Measurements from ENCODE around the gene RNF144A. TPM values are rescaled to one million over a fixed set of nuclear protein-coding genes. Genes with fewer than 3 reads are reported as not detected.

Gene RNF144A
- total RNA-seq, 2 experiments from 2014 or later = 21.4 to 22.7 TPM

GRCh38 chr2:6955511-6956136 lies 38.4 kb downstream of the RNF144A start:
- H3K27ac Mint-ChIP-seq = no peak overlapping the region
- POLR2A ChIA-PET = no interaction called here
- no peak for DNase-seq
- no peaks in the 10 kb centered on the region for H3K9me3 Mint-ChIP-seq
- H3K36me3 Mint-ChIP-seq = no peaks in the 10 kb centered on the region
- CTCF ChIA-PET = interaction anchor here (0.7 kb wide), 1 partner anchor 59 kb away, joined by 3 read pairs; no protein-coding TSS in a partner anchor
- no peaks in the 10 kb centered on the region for H3K27me3 Mint-ChIP-seq
- no peak overlapping the region for H3K4me3 Mint-ChIP-seq
- H3K4me1 Mint-ChIP-seq (ENCODE audit: low read depth) = peaks cover 22% of the 10 kb centered on the region
- intact Hi-C loops (cut with micrococcal nuclease) = no loop called here

GRCh38 chr2:6956566-6956965 lies 39.4 kb downstream of the RNF144A start:
- CTCF ChIA-PET = no interaction called here
- Mint-ChIP-seq H3K9me3 (no peaks in the 10 kb centered on the region), H3K4me1 (ENCODE audit: low read depth) (peaks cover 18% of the 10 kb centered on the region), H3K27me3 (no peaks in the 10 kb centered on the region), H3K27ac (no peak overlapping the region), H3K4me3 (no peak overlapping the region), H3K36me3 (no peaks in the 10 kb centered on the region)
- POLR2A ChIA-PET = no interaction called here
- intact Hi-C loops (cut with micrococcal nuclease) = no loop called here
- DNase-seq = no peak

- no peaks in the 10 kb centered on the region for H3K9me3 Mint-ChIP-seq
- H3K27me3 Mint-ChIP-seq = no peaks in the 10 kb centered on the region
- peaks cover 17% of the 10 kb centered on the region for H3K4me1 Mint-ChIP-seq (ENCODE audit: low read depth)
- no peaks in the 10 kb centered on the region for H3K36me3 Mint-ChIP-seq
- ChIA-PET CTCF (interaction anchor here (0.6 to 0.9 kb wide), 2 partner anchors 39 to 60 kb away, joined by 3 to 4 read pairs; no protein-coding TSS in a partner anchor), POLR2A (no interaction called here)
- no peak overlapping the region for H3K4me3 Mint-ChIP-seq
- DNase-seq = no peak
- H3K27ac Mint-ChIP-seq = no peak overlapping the region
- intact Hi-C loops (cut with micrococcal nuclease) = no loop called here
Observed at GRCh38 chr2:6957031-6957714, 40.0 kb downstream of the RNF144A start.

DNA sequence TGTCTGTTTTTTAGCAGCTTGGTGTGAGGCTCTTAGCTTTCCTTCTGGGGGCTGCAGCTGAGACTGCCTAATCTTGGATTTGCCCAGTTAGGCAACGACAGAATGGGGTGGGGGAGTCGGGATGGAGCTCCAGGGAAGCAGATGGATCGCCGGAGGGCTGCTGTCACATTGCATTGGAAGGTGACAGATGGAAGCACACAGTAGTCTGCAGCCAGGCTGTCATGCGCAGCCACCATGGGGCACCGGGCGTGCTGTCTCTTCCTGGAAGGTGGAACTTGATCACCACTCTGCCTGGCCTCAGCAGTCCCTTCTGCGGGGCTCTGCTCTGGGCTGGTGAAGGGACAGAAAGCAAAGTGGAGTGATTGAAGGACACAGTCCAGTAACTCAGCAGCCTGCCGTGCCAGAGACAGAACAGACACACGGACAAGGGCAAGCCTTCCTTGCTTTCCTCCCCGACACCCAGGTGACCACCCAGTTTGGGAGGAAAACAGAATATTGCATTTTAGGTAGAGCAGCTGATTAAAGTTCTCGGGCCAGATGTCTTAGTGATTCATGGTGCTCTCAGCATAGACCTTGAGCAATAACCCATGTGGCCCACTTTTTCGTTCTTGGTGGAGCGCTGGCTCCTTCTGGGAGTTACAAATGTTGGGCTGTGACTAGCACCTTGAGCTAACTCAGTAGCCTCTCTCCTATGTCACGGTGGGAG lies 40.9 kb downstream of the RNF144A start:
- intact Hi-C loops (cut with micrococcal nuclease) = no loop called here
- peaks cover under 1% of the 10 kb centered on the region for H3K36me3 Mint-ChIP-seq
- peaks cover 17% of the 10 kb centered on the region for H3K4me1 Mint-ChIP-seq (ENCODE audit: low read depth)
- no peak for DNase-seq
- no peaks in the 10 kb centered on the region for H3K9me3 Mint-ChIP-seq
- H3K4me3 Mint-ChIP-seq = no peak overlapping the region
- no peak overlapping the region for H3K27ac Mint-ChIP-seq
- POLR2A ChIA-PET = no interaction called here
- no peaks in the 10 kb centered on the region for H3K27me3 Mint-ChIP-seq
- CTCF ChIA-PET = interaction anchor here (0.9 kb wide), 1 partner anchor 61 kb away, joined by 3 read pairs; no protein-coding TSS in a partner anchor

GRCh38 chr2:6958616-6959235 lies 41.5 kb downstream of the RNF144A start:
- H3K36me3 Mint-ChIP-seq = peaks cover 7% of the 10 kb centered on the region
- H3K9me3 Mint-ChIP-seq = no peaks in the 10 kb centered on the region
- no peak overlapping the region for H3K4me3 Mint-ChIP-seq
- H3K27ac Mint-ChIP-seq = no peak overlapping the region
- ChIA-PET POLR2A (no interaction called here), CTCF (no interaction called here)
- peaks cover 17% of the 10 kb centered on the region for H3K4me1 Mint-ChIP-seq (ENCODE audit: low read depth)
- intact Hi-C loops (cut with micrococcal nuclease) = no loop called here
- no peak for DNase-seq
- H3K27me3 Mint-ChIP-seq = no peaks in the 10 kb centered on the region

GRCh38 chr2:6959751-6960150 lies 42.5 kb downstream of the RNF144A start:
- Mint-ChIP-seq H3K9me3 (no peaks in the 10 kb centered on the region), H3K4me3 (no peak overlapping the region), H3K36me3 (peaks cover 10% of the 10 kb centered on the region), H3K27me3 (no peaks in the 10 kb centered on the region), H3K27ac (no peak overlapping the region), H3K4me1 (ENCODE audit: low read depth) (peaks cover 17% of the 10 kb centered on the region)
- no peak for DNase-seq
- POLR2A ChIA-PET = no interaction called here
- CTCF ChIA-PET = no interaction called here
- intact Hi-C loops (cut with micrococcal nuclease) = no loop called here

DNA sequence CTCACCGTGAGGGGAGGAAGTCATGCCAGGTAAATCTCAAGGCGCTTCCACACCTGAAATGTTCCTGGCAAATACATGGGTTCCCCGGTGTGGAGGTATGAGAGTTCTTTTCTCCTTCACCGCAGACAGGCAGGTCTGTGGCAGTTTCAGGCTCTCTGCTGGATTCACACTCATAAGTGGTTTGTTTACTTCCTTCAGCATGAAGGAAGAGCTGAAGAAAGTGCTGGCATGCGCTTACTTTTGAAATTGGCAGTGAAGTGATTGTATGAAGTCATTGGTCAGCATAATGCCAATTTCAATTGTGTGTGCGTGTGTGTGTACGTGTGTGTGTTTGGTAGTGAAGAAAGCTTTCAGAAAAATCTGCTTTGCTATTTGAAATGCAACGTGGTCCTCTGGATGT lies 43.4 kb downstream of the RNF144A start:
- Mint-ChIP-seq H3K36me3 (peaks cover 10% of the 10 kb centered on the region), H3K27ac (no peak overlapping the region), H3K4me3 (no peak overlapping the region), H3K4me1 (ENCODE audit: low read depth) (peaks cover 17% of the 10 kb centered on the region), H3K27me3 (no peaks in the 10 kb centered on the region), H3K9me3 (no peaks in the 10 kb centered on the region)
- ChIA-PET POLR2A (no interaction called here), CTCF (no interaction called here)
- DNase-seq = no peak
- intact Hi-C loops (cut with micrococcal nuclease) = no loop called here

GRCh38 chr2:6963727-6964126 lies 46.5 kb downstream of the RNF144A start:
- no peak for DNase-seq
- H3K27ac Mint-ChIP-seq = no peak overlapping the region
- ChIA-PET CTCF (no interaction called here), POLR2A (no interaction called here)
- no peaks in the 10 kb centered on the region for H3K9me3 Mint-ChIP-seq
- peaks cover 17% of the 10 kb centered on the region for H3K4me1 Mint-ChIP-seq (ENCODE audit: low read depth)
- intact Hi-C loops (cut with micrococcal nuclease) = no loop called here
- H3K4me3 Mint-ChIP-seq = no peak overlapping the region
- H3K36me3 Mint-ChIP-seq = peaks cover 10% of the 10 kb centered on the region
- H3K27me3 Mint-ChIP-seq = no peaks in the 10 kb centered on the region

- no peaks in the 10 kb centered on the region for H3K9me3 Mint-ChIP-seq
- H3K4me3 Mint-ChIP-seq = no peak overlapping the region
- intact Hi-C loops (cut with micrococcal nuclease) = no loop called here
- peaks cover 12% of the 10 kb centered on the region for H3K36me3 Mint-ChIP-seq
- ChIA-PET POLR2A (no interaction called here), CTCF (interaction anchor here (0.8 to 1.3 kb wide), 2 partner anchors 50 to 79 kb away, joined by 3 to 4 read pairs; no protein-coding TSS in a partner anchor)
- H3K27me3 Mint-ChIP-seq = no peaks in the 10 kb centered on the region
- no peak overlapping the region for H3K27ac Mint-ChIP-seq
- peaks cover 8% of the 10 kb centered on the region for H3K4me1 Mint-ChIP-seq (ENCODE audit: low read depth)
- no peak for DNase-seq
Observed at GRCh38 chr2:6965071-6965795, 48.0 kb downstream of the RNF144A start.

GRCh38 chr2:6966446-6966940 lies 49.3 kb downstream of the RNF144A start:
- no peak overlapping the region for H3K4me3 Mint-ChIP-seq
- H3K9me3 Mint-ChIP-seq = no peaks in the 10 kb centered on the region
- ChIA-PET POLR2A (no interaction called here), CTCF (interaction anchor here (1.1 kb wide), 1 partner anchor 70 kb away, joined by 4 read pairs; no protein-coding TSS in a partner anchor)
- DNase-seq = no peak
- peaks cover 4% of the 10 kb centered on the region for H3K4me1 Mint-ChIP-seq (ENCODE audit: low read depth)
- intact Hi-C loops (cut with micrococcal nuclease) = no loop called here
- H3K27me3 Mint-ChIP-seq = no peaks in the 10 kb centered on the region
- no peak overlapping the region for H3K27ac Mint-ChIP-seq
- H3K36me3 Mint-ChIP-seq = peaks cover 14% of the 10 kb centered on the region

- DNase-seq = no peak
- intact Hi-C loops (cut with micrococcal nuclease) = no loop called here
- H3K27me3 Mint-ChIP-seq = no peaks in the 10 kb centered on the region
- H3K4me1 Mint-ChIP-seq (ENCODE audit: low read depth) = no peaks in the 10 kb centered on the region
- H3K27ac Mint-ChIP-seq = no peak overlapping the region
- ChIA-PET CTCF (no interaction called here), POLR2A (no interaction called here)
- no peaks in the 10 kb centered on the region for H3K9me3 Mint-ChIP-seq
- H3K36me3 Mint-ChIP-seq = peaks cover 14% of the 10 kb centered on the region
- no peak overlapping the region for H3K4me3 Mint-ChIP-seq
Observed at GRCh38 chr2:6967301-6967700, 50.1 kb downstream of the RNF144A start.

All from activated CD4-positive, alpha-beta memory T cell treated with anti-CD3 and anti-CD28 coated beads for 36 hours (primary cell).